GM11168 (cell line): ENCODE measurements around the gene C14orf132.

Experiments
- in situ Hi-C: fragments of 300-500 bp; cut with MboI; formaldehyde crosslinking; loops from one replicate; pipeline ENCODE4 v1.12.0; 2022; ENCODE audit warnings: low sequenced_read_pairs; ENCODE audit not compliant: unreplicated experiment

Gene C14orf132

GRCh38 chr14:96038558-96038919, 623 bp upstream of the C14orf132 start:
- in situ Hi-C loops = no loop called here

- in situ Hi-C loops = no loop called here
Measured at GRCh38 chr14:96039633-96040311, 610 bp downstream of the C14orf132 start.

GRCh38 chr14:96040828-96041371, 1.7 kb downstream of the C14orf132 start:
- in situ Hi-C loops = no loop called here

- in situ Hi-C loops = no loop called here
Measured at GRCh38 chr14:96042248-96042930, 3.2 kb downstream of the C14orf132 start.

GRCh38 chr14:96046630-96047029, 7.5 kb downstream of the C14orf132 start:
- in situ Hi-C loops = no loop called here

GRCh38 chr14:96047101-96047500, 7.9 kb downstream of the C14orf132 start:
- in situ Hi-C loops = no loop called here

GRCh38 chr14:96049932-96050331, 10.8 kb downstream of the C14orf132 start:
- in situ Hi-C loops = no loop called here

- in situ Hi-C loops = no loop called here
Measured at GRCh38 chr14:96050482-96050881, 11.3 kb downstream of the C14orf132 start.

- in situ Hi-C loops = no loop called here
Measured at GRCh38 chr14:96051231-96051630, 12.1 kb downstream of the C14orf132 start.

GRCh38 chr14:96051642-96052540, 12.7 kb downstream of the C14orf132 start:
- in situ Hi-C loops = no loop called here

- in situ Hi-C loops = no loop called here
Measured at GRCh38 chr14:96052541-96053247, 13.5 kb downstream of the C14orf132 start.

- in situ Hi-C loops = no loop called here
Measured at GRCh38 chr14:96053248-96053599, 14.1 kb downstream of the C14orf132 start.

- in situ Hi-C loops = no loop called here
Measured at GRCh38 chr14:96053600-96054381, 14.6 kb downstream of the C14orf132 start.

- in situ Hi-C loops = no loop called here
Measured at GRCh38 chr14:96054661-96055060, 15.5 kb downstream of the C14orf132 start.

GRCh38 chr14:96055065-96055752, 16.0 kb downstream of the C14orf132 start:
- in situ Hi-C loops = no loop called here

- in situ Hi-C loops = no loop called here
Measured at GRCh38 chr14:96055753-96056508, 16.8 kb downstream of the C14orf132 start.

GRCh38 chr14:96056509-96057422, 17.6 kb downstream of the C14orf132 start:
- in situ Hi-C loops = no loop called here
